Mucosa of descending colon (tissue), 3 donors: ENCODE results near the gene FSCN2. TPM values are rescaled to one million over a fixed set of nuclear protein-coding genes. Genes with fewer than 3 reads are reported as not detected.

ENCODE experiments used
- ATAC-seq: fragments of 200-7000 bp; cut with Tn5 transposase; one replicate; pipeline ENCODE4 v1.9.1; 2020; ENCODE audit warnings: mild to moderate bottlenecking, moderate library complexity
- DNase-seq, 3 donors: peaks; one replicate each; pipeline ENCODE4 v3.0.0-alpha.2; 2020
- H3K36me3 ChIP-seq: fragments of 200-600 bp; one replicate; pipeline ENCODE4 v1.8.0; 2021; ENCODE audit warnings: low read depth, mild to moderate bottlenecking
- H3K4me1 ChIP-seq: fragments of 200-600 bp; one replicate; pipeline ENCODE4 v1.8.0; 2021; ENCODE audit warnings: low read depth, mild to moderate bottlenecking
- H3K4me3 ChIP-seq: fragments of 200-600 bp; one replicate; pipeline ENCODE4 v1.8.0; 2021; ENCODE audit warnings: mild to moderate bottlenecking
- H3K9me3 ChIP-seq: fragments of 200-600 bp; one replicate; pipeline ENCODE4 v1.8.0; 2021; ENCODE audit warnings: mild to moderate bottlenecking
- CTCF ChIP-seq: fragments of 200-600 bp; IDR thresholded peaks from one replicate; pipeline ENCODE4 v1.8.0; 2022; ENCODE audit warnings: antibody characterized with exemption, mild to moderate bottlenecking
- intact Hi-C, 2 donors: fragments of 100-400 bp; cut with DNase I in 1 of 2; cut with micrococcal nuclease in 1 of 2; formaldehyde crosslinking; loops; one replicate each; pipeline versions ENCODE4 v1.11.0 to v1.11.1; 2022; cut with DNase I, micrococcal nuclease
- total RNA-seq, 3 donors: library from RNA; stranded (reverse); fragmentation: NEBNext Ultra II Directional in 2 of 3; extraction: Animal tissue kit (Norgen Biotek cat#: 25700) in 2 of 3; gene quantifications; one replicate each; pipeline versions ENCODE4 v1.2.1 to v1.2.4, GENCODE V29; 2021 to 2023
- donor health status: DM: no; HTN: no; CAD: no; lungs with moderate emphysema.
- donor health status: DM: no; HTN: no; CAD: no.
- donor health status: DM: no; HTN: yes; CAD: no.

FSCN2 gene
- total RNA-seq, 3 donors from 2014 or later, result 1.6 to 4.0 (median 2.5) TPM

DNA sequence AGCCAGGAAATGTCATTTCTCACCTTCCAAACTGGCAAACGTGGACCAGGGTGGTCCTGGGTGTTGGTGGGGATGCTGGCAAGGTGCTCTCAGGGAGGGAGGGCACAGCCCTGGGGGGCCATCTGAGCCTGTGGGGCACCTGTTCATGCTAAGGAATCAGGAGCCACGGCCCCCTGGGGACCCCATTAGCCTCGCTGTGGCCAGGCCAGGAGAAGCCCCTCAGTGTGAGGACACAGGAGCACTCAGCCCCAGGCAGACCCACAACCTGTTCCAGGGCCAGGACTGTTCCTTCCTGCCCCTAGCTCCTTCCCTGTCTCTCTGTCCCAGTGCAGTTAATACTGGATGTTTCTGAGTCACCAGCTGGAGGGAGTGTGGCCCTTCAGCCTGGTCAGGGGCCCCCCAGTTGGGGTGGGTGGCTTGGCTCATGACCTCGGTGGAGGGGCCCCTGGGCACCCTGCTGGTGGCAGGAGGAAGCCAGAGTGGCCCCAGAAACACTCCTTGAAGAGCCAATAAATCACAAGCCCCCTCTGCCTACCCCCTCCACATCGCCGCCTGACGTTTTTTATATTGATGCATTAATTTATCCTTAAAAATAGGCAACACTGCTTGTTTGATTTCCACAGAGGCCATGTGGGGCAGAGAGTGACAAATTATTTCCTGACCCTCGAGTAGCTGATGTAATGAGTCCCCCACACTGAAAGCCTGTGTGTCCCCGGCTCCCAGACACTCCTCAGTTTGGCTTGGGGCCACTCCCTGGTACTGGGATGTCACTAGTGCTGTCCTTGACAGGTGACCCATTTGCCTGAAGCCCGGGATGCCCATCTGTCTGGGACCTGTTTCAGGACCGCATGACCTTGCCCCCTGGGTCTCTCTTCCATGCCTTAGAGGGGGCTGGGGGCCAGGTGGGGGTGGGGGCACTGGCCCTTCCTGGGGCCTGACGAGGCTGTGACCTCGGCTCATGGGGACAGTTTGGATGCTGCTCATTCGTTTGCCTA is 37.9 kb upstream of the FSCN2 start:
- no peak for TF ChIP-seq CTCF
- ATAC-seq (no peak), DNase-seq (no peak)
- peaks cover 6% of the 10 kb centered on the region for H3K4me1 ChIP-seq
- no peaks in the 10 kb centered on the region for H3K9me3 ChIP-seq
- H3K36me3 ChIP-seq, result no peaks in the 10 kb centered on the region
- intact Hi-C loops, result loop anchor here in 1 of 2 donors (10.0 kb wide), 1 partner anchor 235 kb away; no protein-coding TSS in a partner anchor
- no peak overlapping the region for H3K4me3 ChIP-seq

GRCh38 chr17:81491181-81491581 is 37.0 kb upstream of the FSCN2 start:
- peak in 2 of 3 donors; percentile 61 to 63 for DNase-seq

GRCh38 chr17:81491761-81492160 is 36.4 kb upstream of the FSCN2 start:
- TF ChIP-seq CTCF, result no peak
- intact Hi-C loops, result no loop called here
- DNase-seq, result no peak
- Histone ChIP-seq H3K4me1 (peaks cover 6% of the 10 kb centered on the region), H3K36me3 (no peaks in the 10 kb centered on the region), H3K4me3 (no peak overlapping the region), H3K9me3 (no peaks in the 10 kb centered on the region)
- ATAC-seq, result no peak

More at GRCh38 chr17:81491181-81491581, 37.0 kb upstream of the FSCN2 start:
- no peaks in the 10 kb centered on the region for H3K36me3 ChIP-seq
- H3K4me1 ChIP-seq, result peaks cover 6% of the 10 kb centered on the region
- ATAC-seq, result peak; percentile 12
- intact Hi-C loops, result no loop called here
- TF ChIP-seq CTCF, result no peak
- no peaks in the 10 kb centered on the region for H3K9me3 ChIP-seq
- H3K4me3 ChIP-seq, result no peak overlapping the region

- no peak for TF ChIP-seq CTCF
- Histone ChIP-seq H3K9me3 (no peaks in the 10 kb centered on the region), H3K4me3 (no peak overlapping the region), H3K36me3 (no peaks in the 10 kb centered on the region), H3K4me1 (peaks cover 6% of the 10 kb centered on the region)
- intact Hi-C loops, result no loop called here
- ATAC-seq (no peak), DNase-seq (no peak)
Observed at GRCh38 chr17:81492202-81492601, 36.0 kb upstream of the FSCN2 start.

- no peak for TF ChIP-seq CTCF
- intact Hi-C loops, result no loop called here
- H3K9me3 ChIP-seq, result no peaks in the 10 kb centered on the region
- H3K4me3 ChIP-seq, result no peak overlapping the region
- H3K4me1 ChIP-seq, result peaks cover 6% of the 10 kb centered on the region
- no peaks in the 10 kb centered on the region for H3K36me3 ChIP-seq
- no peak for DNase-seq
- ATAC-seq, result no peak
Observed at GRCh38 chr17:81492706-81493105, 35.5 kb upstream of the FSCN2 start.
